ENCODE data around the gene RYR1.

- TF ChIP-seq, protein P1, sequence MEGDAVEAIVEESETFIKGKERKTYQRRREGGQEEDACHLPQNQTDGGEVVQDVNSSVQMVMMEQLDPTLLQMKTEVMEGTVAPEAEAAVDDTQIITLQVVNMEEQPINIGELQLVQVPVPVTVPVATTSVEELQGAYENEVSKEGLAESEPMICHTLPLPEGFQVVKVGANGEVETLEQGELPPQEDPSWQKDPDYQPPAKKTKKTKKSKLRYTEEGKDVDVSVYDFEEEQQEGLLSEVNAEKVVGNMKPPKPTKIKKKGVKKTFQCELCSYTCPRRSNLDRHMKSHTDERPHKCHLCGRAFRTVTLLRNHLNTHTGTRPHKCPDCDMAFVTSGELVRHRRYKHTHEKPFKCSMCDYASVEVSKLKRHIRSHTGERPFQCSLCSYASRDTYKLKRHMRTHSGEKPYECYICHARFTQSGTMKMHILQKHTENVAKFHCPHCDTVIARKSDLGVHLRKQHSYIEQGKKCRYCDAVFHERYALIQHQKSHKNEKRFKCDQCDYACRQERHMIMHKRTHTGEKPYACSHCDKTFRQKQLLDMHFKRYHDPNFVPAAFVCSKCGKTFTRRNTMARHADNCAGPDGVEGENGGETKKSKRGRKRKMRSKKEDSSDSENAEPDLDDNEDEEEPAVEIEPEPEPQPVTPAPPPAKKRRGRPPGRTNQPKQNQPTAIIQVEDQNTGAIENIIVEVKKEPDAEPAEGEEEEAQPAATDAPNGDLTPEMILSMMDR (IDR thresholded peaks at IDR 0.05) = no peak
- no peak for TF ChIP-seq POLR2A (IDR thresholded peaks at IDR 0.05)
Observed at GRCh38 chr19:38580080-38580479, 146.6 kb downstream of the RYR1 start.

All from right lobe of liver (tissue), 4 donors.